ENCODE measurements around the gene QSER1. TPM values are rescaled to one million over a fixed set of nuclear protein-coding genes. Genes with fewer than 3 reads are reported as not detected.
"Not testable (repeated sequence)": the region's sequence is repeated elsewhere in the genome, so short reads cannot be mapped to it uniquely, and the experiment has no call there.

The QSER1 gene
- polyA plus RNA-seq, 1 donor, result 19.5 TPM

DNA sequence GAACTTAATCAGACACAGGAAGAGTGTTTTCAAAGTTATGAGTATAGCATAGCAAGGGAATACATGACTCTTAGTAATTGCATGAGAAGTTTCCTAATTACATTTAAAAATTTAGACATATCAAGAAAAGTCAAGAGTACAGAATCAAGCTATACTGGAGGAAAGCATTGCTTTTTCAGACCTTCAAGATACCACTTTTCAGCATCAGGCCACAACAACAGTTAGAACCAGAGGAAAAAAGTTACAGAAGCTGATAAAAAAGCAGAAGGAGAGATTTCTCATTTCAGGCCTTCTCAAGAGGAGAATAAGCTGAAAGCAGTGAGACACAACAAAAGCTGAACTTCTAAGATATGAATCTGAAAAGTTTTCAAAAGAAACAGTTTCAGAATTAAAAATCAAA is 28.1 kb upstream of the QSER1 start:
- no peaks in the 10 kb centered on the region for H3K27me3 ChIP-seq (ENCODE audit: control insufficient read depth, insufficient read depth, low read length)
- no peak for DNase-seq
- H3K4me3 ChIP-seq (ENCODE audit: low read length), result no peak overlapping the region
- H3K27ac ChIP-seq (ENCODE audit: low read length), result no peak overlapping the region
- H3K4me1 ChIP-seq (ENCODE audit: control insufficient read depth, insufficient read depth, low read length), result no peaks in the 10 kb centered on the region
- no peaks in the 10 kb centered on the region for H3K9me3 ChIP-seq (ENCODE audit: control insufficient read depth, low read depth, low read length)
- H3K36me3 ChIP-seq (ENCODE audit: control insufficient read depth, insufficient read depth, low read length), result no peaks in the 10 kb centered on the region

- H3K4me1 ChIP-seq (ENCODE audit: control insufficient read depth, insufficient read depth, low read length); H3K36me3 ChIP-seq (ENCODE audit: control insufficient read depth, insufficient read depth, low read length); H3K27me3 ChIP-seq (ENCODE audit: control insufficient read depth, insufficient read depth, low read length); H3K27ac ChIP-seq (ENCODE audit: low read length); H3K4me3 ChIP-seq (ENCODE audit: low read length); H3K9me3 ChIP-seq (ENCODE audit: control insufficient read depth, low read depth, low read length); DNase-seq: not testable (repeated sequence)
- 100% methylated on average over 1 of the region's 4 CpGs for WGBS (ENCODE audit: insufficient coverage, low lambda C conversion rate)
Observed at GRCh38 chr11:32868752-32869151, 23.9 kb upstream of the QSER1 start.

GRCh38 chr11:32870676-32871075 is 21.9 kb upstream of the QSER1 start:
- Histone ChIP-seq H3K4me1 (ENCODE audit: control insufficient read depth, insufficient read depth, low read length) (no peaks in the 10 kb centered on the region), H3K9me3 (ENCODE audit: control insufficient read depth, low read depth, low read length) (no peaks in the 10 kb centered on the region), H3K27me3 (ENCODE audit: control insufficient read depth, insufficient read depth, low read length) (no peaks in the 10 kb centered on the region), H3K27ac (ENCODE audit: low read length) (no peak overlapping the region), H3K36me3 (ENCODE audit: control insufficient read depth, insufficient read depth, low read length) (no peaks in the 10 kb centered on the region), H3K4me3 (ENCODE audit: low read length) (no peak overlapping the region)
- DNase-seq, result no peak
- WGBS (ENCODE audit: insufficient coverage, low lambda C conversion rate), result 86% methylated on average over 1 of the region's 2 CpGs

- H3K36me3 ChIP-seq (ENCODE audit: control insufficient read depth, insufficient read depth, low read length), result no peaks in the 10 kb centered on the region
- no peak overlapping the region for H3K27ac ChIP-seq (ENCODE audit: low read length)
- no peak for DNase-seq
- H3K27me3 ChIP-seq (ENCODE audit: control insufficient read depth, insufficient read depth, low read length), result no peaks in the 10 kb centered on the region
- no peak overlapping the region for H3K4me3 ChIP-seq (ENCODE audit: low read length)
- no peaks in the 10 kb centered on the region for H3K4me1 ChIP-seq (ENCODE audit: control insufficient read depth, insufficient read depth, low read length)
- H3K9me3 ChIP-seq (ENCODE audit: control insufficient read depth, low read depth, low read length), result no peaks in the 10 kb centered on the region
Observed at GRCh38 chr11:32874132-32874531, 18.5 kb upstream of the QSER1 start.

DNA sequence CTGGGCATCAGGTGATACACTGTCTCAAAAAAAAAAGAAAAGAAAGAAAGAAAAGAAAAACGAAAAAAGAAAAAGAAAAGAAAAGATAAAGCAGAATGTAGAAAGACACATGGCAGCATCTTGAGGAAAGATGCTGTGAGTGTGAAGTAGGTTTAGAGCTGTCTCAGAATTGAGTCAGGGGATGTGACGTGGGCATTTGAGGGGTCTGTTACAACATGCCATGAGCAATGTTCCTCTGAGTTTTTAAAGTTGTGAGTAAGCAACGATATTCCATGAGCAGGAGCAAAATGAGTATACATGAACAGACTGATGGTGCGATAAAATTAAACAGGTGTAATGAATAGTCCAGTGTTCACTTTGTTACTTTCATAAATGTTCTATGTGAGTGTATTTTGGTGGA is 11.3 kb upstream of the QSER1 start:
- no peaks in the 10 kb centered on the region for H3K36me3 ChIP-seq (ENCODE audit: control insufficient read depth, insufficient read depth, low read length)
- no peak overlapping the region for H3K4me3 ChIP-seq (ENCODE audit: low read length)
- no peak for DNase-seq
- 68% methylated on average over 3 of the region's 4 CpGs for WGBS (ENCODE audit: insufficient coverage, low lambda C conversion rate)
- H3K27ac ChIP-seq (ENCODE audit: low read length), result no peak overlapping the region
- H3K27me3 ChIP-seq (ENCODE audit: control insufficient read depth, insufficient read depth, low read length), result no peaks in the 10 kb centered on the region
- H3K9me3 ChIP-seq (ENCODE audit: control insufficient read depth, low read depth, low read length), result no peaks in the 10 kb centered on the region
- H3K4me1 ChIP-seq (ENCODE audit: control insufficient read depth, insufficient read depth, low read length), result no peaks in the 10 kb centered on the region

DNA sequence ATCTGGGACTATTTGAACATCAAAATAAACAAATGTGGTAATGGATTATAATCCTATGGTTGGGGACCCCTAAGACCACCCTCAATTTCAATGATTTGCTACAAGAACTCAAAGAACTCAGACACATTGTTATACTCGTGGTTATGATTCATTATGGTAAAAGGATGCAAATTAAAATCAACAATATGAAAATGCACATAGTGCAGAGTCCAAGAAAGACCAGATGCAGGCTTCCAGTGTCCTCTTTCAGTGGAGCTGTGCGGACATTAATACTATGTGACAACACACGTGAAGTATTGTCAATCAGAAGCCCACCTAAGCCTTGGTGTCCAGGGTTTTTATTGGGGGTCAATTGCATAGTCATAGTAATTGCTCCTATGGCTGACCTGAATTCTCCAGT is 9.2 kb upstream of the QSER1 start:
- 80% methylated on average over 1 of the region's 3 CpGs for WGBS (ENCODE audit: insufficient coverage, low lambda C conversion rate)
- H3K36me3 ChIP-seq (ENCODE audit: control insufficient read depth, insufficient read depth, low read length), result no peaks in the 10 kb centered on the region
- no peaks in the 10 kb centered on the region for H3K4me1 ChIP-seq (ENCODE audit: control insufficient read depth, insufficient read depth, low read length)
- no peaks in the 10 kb centered on the region for H3K27me3 ChIP-seq (ENCODE audit: control insufficient read depth, insufficient read depth, low read length)
- H3K4me3 ChIP-seq (ENCODE audit: low read length), result no peak overlapping the region
- H3K9me3 ChIP-seq (ENCODE audit: control insufficient read depth, low read depth, low read length), result peaks cover 4% of the 10 kb centered on the region
- H3K27ac ChIP-seq (ENCODE audit: low read length), result no peak overlapping the region
- DNase-seq, result no peak

- Histone ChIP-seq H3K9me3 (ENCODE audit: control insufficient read depth, low read depth, low read length) (peaks cover 6% of the 10 kb centered on the region), H3K36me3 (ENCODE audit: control insufficient read depth, insufficient read depth, low read length) (no peaks in the 10 kb centered on the region), H3K4me3 (ENCODE audit: low read length) (no peak overlapping the region), H3K27me3 (ENCODE audit: control insufficient read depth, insufficient read depth, low read length) (no peaks in the 10 kb centered on the region), H3K27ac (ENCODE audit: low read length) (no peak overlapping the region), H3K4me1 (ENCODE audit: control insufficient read depth, insufficient read depth, low read length) (no peaks in the 10 kb centered on the region)
- WGBS (ENCODE audit: insufficient coverage, low lambda C conversion rate), result no CpG with 5 or more reads among the region's 3 CpGs
- no peak for DNase-seq
Observed at GRCh38 chr11:32884023-32884422, 8.6 kb upstream of the QSER1 start.

DNA sequence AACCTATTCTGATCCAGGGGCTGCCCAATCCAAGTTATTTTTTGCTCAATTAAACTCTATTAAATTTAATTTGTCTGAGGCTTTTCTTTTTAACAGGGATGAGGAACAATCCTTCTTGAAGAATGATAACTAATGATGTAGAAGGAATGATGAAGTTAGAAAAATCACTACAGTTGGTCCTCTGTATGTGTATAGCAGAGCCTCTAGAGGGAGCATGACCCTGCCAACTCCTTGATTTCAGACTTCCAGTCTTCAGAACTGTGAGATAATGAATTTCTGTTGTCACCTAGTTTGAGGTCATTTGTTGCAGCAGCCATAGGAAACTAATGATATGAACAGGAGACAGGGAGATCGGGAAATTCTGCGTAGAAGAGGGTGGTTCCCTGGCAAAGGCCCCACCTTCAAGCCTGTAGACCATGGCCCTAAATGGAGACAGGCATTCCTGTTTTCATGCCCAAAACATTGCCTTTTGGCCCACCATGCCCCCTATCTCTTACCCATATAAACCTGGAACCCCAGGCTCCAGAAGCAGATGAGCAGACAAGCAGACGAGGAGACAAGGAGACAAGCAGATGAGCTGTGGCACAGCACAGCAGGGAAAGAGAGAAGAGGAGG is 7.7 kb upstream of the QSER1 start:
- whole genome bisulfite sequencing (ENCODE audit: insufficient coverage, low lambda C conversion rate), result 100% methylated on average over 1 of the region's 3 CpGs
- Histone ChIP-seq H3K4me3 (ENCODE audit: low read length) (no peak overlapping the region), H3K36me3 (ENCODE audit: control insufficient read depth, insufficient read depth, low read length) (no peaks in the 10 kb centered on the region), H3K9me3 (ENCODE audit: control insufficient read depth, low read depth, low read length) (peaks cover 6% of the 10 kb centered on the region), H3K27ac (ENCODE audit: low read length) (no peak overlapping the region), H3K4me1 (ENCODE audit: control insufficient read depth, insufficient read depth, low read length) (no peaks in the 10 kb centered on the region), H3K27me3 (ENCODE audit: control insufficient read depth, insufficient read depth, low read length) (no peaks in the 10 kb centered on the region)
- no peak for DNase-seq

DNA sequence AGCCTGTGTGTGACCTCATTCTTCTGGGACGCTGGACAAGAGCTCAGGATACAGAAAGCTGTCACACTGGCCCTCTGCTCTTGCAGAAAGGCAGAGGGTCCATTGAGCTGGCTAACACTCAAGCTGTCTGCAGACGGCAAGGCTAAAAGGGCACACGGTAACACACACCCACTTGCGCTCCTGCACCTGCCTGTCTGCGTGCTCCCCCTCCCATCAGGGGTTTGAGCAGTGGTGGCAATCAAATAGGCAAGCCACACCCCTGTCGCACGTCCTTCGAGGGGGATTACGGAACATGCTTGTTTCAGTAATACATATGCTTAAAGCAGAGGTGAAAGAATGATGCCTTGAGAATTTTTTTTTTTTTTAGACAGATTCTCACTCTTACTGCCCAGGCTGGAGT is 7.1 kb upstream of the QSER1 start:
- H3K4me3 ChIP-seq (ENCODE audit: low read length), result no peak overlapping the region
- no peaks in the 10 kb centered on the region for H3K4me1 ChIP-seq (ENCODE audit: control insufficient read depth, insufficient read depth, low read length)
- DNase-seq, result no peak
- H3K9me3 ChIP-seq (ENCODE audit: control insufficient read depth, low read depth, low read length), result peaks cover 6% of the 10 kb centered on the region
- no peaks in the 10 kb centered on the region for H3K27me3 ChIP-seq (ENCODE audit: control insufficient read depth, insufficient read depth, low read length)
- no peaks in the 10 kb centered on the region for H3K36me3 ChIP-seq (ENCODE audit: control insufficient read depth, insufficient read depth, low read length)
- WGBS (ENCODE audit: insufficient coverage, low lambda C conversion rate), result no CpG with 5 or more reads among the region's 9 CpGs
- no peak overlapping the region for H3K27ac ChIP-seq (ENCODE audit: low read length)

GRCh38 chr11:32886180-32886579 is 6.4 kb upstream of the QSER1 start:
- WGBS (ENCODE audit: insufficient coverage, low lambda C conversion rate), result no CpG with 5 or more reads among the region's 3 CpGs

DNA sequence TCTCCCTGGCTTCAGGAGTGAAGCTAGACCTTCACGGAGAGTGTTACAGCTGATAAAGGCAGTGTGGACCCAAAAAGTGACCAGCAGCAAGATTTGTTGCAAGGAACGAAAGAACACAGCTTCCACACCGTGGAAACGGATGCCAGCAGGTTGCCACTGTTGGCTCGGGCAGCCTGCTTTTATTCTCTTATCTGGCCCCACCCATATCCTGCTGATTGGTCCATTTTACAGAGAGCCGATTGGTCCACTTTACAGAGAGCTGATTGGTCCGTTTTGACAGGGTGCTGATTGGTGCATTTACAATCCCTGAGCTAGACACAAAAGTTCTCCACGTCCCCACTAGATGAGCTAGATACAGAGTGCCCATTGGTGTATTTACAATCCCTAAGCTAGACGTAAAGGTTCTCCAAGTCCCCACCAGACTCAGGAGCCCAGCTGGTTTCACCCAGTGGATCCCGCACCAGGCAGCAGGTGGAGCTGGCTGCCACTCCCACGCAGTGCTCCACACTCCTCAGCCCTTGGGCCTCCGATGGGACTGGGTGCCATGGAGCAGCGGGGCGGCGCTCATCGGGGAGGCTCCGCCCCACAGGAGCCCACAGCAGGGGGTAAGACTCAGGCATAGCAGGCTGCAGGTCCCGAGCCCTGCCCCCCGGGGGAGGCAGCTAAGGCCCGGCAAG is 4.8 kb upstream of the QSER1 start:
- not testable (repeated sequence) for H3K4me1 ChIP-seq (ENCODE audit: control insufficient read depth, insufficient read depth, low read length); H3K9me3 ChIP-seq (ENCODE audit: control insufficient read depth, low read depth, low read length); H3K27ac ChIP-seq (ENCODE audit: low read length); H3K4me3 ChIP-seq (ENCODE audit: low read length); H3K36me3 ChIP-seq (ENCODE audit: control insufficient read depth, insufficient read depth, low read length); DNase-seq; H3K27me3 ChIP-seq (ENCODE audit: control insufficient read depth, insufficient read depth, low read length)
- 100% methylated on average over 1 of the region's 20 CpGs for WGBS (ENCODE audit: insufficient coverage, low lambda C conversion rate)

More at GRCh38 chr11:32886180-32886579, 6.4 kb upstream of the QSER1 start:
- Histone ChIP-seq H3K27ac (ENCODE audit: low read length) (no peak overlapping the region), H3K27me3 (ENCODE audit: control insufficient read depth, insufficient read depth, low read length) (no peaks in the 10 kb centered on the region), H3K4me3 (ENCODE audit: low read length) (no peak overlapping the region), H3K9me3 (ENCODE audit: control insufficient read depth, low read depth, low read length) (peaks cover 6% of the 10 kb centered on the region), H3K36me3 (ENCODE audit: control insufficient read depth, insufficient read depth, low read length) (no peaks in the 10 kb centered on the region), H3K4me1 (ENCODE audit: control insufficient read depth, insufficient read depth, low read length) (peaks cover under 1% of the 10 kb centered on the region)
- DNase-seq, result no peak
